Peyer's patch (tissue), 4 donors: ENCODE measurements around the gene ZFR2.

Source experiments
- POLR2A ChIP-seq, 2 donors: fragments of 450-650 bp; IDR thresholded peaks; one replicate each; pipeline ENCODE4 v1.5.1; 2017; ENCODE audit warnings: antibody characterized with exemption in 2 of 2, mild to moderate bottlenecking in 2 of 2, moderate library complexity in 2 of 2
- TF ChIP-seq, protein P1 (sequence below), 6 experiments: fragments of 450-650 bp in 4 of 6; fragments of 200-600 bp in 2 of 6; sonication (generic) in 1 of 6; IDR thresholded peaks; one replicate each; pipeline ENCODE4 v1.5.1; 2017 to 2019; ENCODE audit warnings: antibody characterized with exemption in 6 of 6, mild to moderate bottlenecking in 3 of 6, moderate library complexity in 1 of 6

DNA sequence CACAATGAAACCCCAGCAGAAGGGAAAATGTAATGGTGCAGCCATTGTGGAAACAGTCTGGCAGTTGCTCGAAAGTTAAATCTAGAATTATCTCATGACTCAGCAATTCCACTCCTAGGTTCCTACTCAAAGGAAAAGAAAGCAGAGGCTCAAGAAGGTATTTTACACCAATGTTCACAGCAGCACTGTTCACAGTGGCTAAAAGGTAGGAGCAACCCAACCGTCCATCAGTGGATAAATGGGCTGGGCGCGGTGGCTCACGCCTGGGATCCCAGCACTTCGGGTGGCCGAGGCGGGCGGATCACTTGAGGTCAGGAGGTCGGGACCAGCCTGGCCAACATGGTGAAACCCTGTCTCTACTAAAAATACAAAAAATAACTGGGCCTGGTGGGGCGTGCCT lies 25.9 kb downstream of the ZFR2 start:
- TF ChIP-seq, protein P1, sequence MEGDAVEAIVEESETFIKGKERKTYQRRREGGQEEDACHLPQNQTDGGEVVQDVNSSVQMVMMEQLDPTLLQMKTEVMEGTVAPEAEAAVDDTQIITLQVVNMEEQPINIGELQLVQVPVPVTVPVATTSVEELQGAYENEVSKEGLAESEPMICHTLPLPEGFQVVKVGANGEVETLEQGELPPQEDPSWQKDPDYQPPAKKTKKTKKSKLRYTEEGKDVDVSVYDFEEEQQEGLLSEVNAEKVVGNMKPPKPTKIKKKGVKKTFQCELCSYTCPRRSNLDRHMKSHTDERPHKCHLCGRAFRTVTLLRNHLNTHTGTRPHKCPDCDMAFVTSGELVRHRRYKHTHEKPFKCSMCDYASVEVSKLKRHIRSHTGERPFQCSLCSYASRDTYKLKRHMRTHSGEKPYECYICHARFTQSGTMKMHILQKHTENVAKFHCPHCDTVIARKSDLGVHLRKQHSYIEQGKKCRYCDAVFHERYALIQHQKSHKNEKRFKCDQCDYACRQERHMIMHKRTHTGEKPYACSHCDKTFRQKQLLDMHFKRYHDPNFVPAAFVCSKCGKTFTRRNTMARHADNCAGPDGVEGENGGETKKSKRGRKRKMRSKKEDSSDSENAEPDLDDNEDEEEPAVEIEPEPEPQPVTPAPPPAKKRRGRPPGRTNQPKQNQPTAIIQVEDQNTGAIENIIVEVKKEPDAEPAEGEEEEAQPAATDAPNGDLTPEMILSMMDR (IDR thresholded peaks at IDR 0.05), result no peak
- no peak for TF ChIP-seq POLR2A (IDR thresholded peaks at IDR 0.05)
